HS-27A (cell line): ENCODE results near the gene TBCB.
"Not testable (repeated sequence)": the region's sequence is repeated elsewhere in the genome, so short reads cannot be mapped to it uniquely, and the experiment has no call there.

Source experiments
- DNase-seq: peaks from one replicate; pipeline ENCODE4 v3.0.0-alpha.2; 2012; ENCODE audit warnings: low read depth, missing footprints

The TBCB gene

DNA sequence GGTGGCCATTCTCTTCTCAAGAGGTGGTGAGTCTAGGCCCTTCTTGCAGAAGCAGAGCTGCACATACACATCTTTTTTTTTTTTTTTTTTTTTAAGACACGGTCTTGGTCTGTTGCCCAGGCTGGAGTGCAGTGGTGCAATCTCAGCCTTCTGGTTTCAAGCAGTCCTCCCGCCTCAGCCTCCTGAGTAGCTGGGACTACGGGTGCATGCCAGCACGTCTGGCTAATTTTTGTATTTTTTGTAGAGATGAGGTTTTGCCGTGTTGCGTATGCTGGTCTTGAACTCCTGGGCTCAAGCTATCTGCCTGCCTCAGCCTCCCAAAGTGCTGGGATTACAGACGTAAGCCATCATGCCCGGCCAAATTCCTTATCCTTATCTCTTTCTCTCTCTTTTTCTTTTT, 58.6 kb downstream of the TBCB start:
- DNase-seq = not testable (repeated sequence)
